ENCODE data around the gene STOX2.

Gene STOX2

GRCh38 chr4:184007891-184008290, 102.8 kb downstream of the STOX2 start:
- DNase-seq (ENCODE audit: low read depth), result no peak
- no peak for TF ChIP-seq CTCF (IDR thresholded peaks at IDR 0.05; ENCODE audit: control insufficient read depth, insufficient read depth, low read depth, low read length, missing control alignments)
- H3K4me3 ChIP-seq (ENCODE audit: control insufficient read depth, low read depth, low read length), result no peak overlapping the region

GRCh38 chr4:184010696-184011095, 105.6 kb downstream of the STOX2 start:
- no peak overlapping the region for H3K4me3 ChIP-seq (ENCODE audit: control insufficient read depth, low read depth, low read length)
- TF ChIP-seq CTCF (IDR thresholded peaks at IDR 0.05; ENCODE audit: control insufficient read depth, insufficient read depth, low read depth, low read length, missing control alignments), result no peak
- no peak for DNase-seq (ENCODE audit: low read depth)

GRCh38 chr4:184011826-184012380, 106.8 kb downstream of the STOX2 start:
- no peak for TF ChIP-seq CTCF (IDR thresholded peaks at IDR 0.05; ENCODE audit: control insufficient read depth, insufficient read depth, low read depth, low read length, missing control alignments)
- DNase-seq (ENCODE audit: low read depth), result no peak
- H3K4me3 ChIP-seq (ENCODE audit: control insufficient read depth, low read depth, low read length), result no peak overlapping the region

GRCh38 chr4:184012937-184013336, 107.8 kb downstream of the STOX2 start:
- DNase-seq (ENCODE audit: low read depth), result no peak
- no peak overlapping the region for H3K4me3 ChIP-seq (ENCODE audit: control insufficient read depth, low read depth, low read length)
- no peak for TF ChIP-seq CTCF (IDR thresholded peaks at IDR 0.05; ENCODE audit: control insufficient read depth, insufficient read depth, low read depth, low read length, missing control alignments)

- no peak for DNase-seq (ENCODE audit: low read depth)
- TF ChIP-seq CTCF (IDR thresholded peaks at IDR 0.05; ENCODE audit: control insufficient read depth, insufficient read depth, low read depth, low read length, missing control alignments), result no peak
- no peak overlapping the region for H3K4me3 ChIP-seq (ENCODE audit: control insufficient read depth, low read depth, low read length)
Observed at GRCh38 chr4:184014301-184014700, 109.2 kb downstream of the STOX2 start.

- no peak overlapping the region for H3K4me3 ChIP-seq (ENCODE audit: control insufficient read depth, low read depth, low read length)
- no peak for DNase-seq (ENCODE audit: low read depth)
Observed at GRCh38 chr4:184016759-184017668, 111.9 kb downstream of the STOX2 start.

More at GRCh38 chr4:184016759-184017668, 111.9 kb downstream of the STOX2 start:
- TF ChIP-seq CTCF (IDR thresholded peaks at IDR 0.05; ENCODE audit: control insufficient read depth, insufficient read depth, low read depth, low read length, missing control alignments), result no peak
